IMR-90 (cell line): ENCODE results near the gene PALM2AKAP2. TPM values are rescaled to one million over a fixed set of nuclear protein-coding genes. Genes with fewer than 3 reads are reported as not detected.

ENCODE experiments used
- ATAC-seq: fragments of 200-7000 bp; cut with Tn5 transposase; 2 replicates; pipeline ENCODE4 v1.9.1; 2020; ENCODE audit warnings: low read depth, mild to moderate bottlenecking, moderate library complexity
- BruUV-seq: library from RNA; stranded (reverse); fragments of 400-500 nt; replicated peaks from 2 replicates; lab custom pipeline; 2021; lab: Mats Ljungman, UMichigan
- CTCF ChIA-PET: fragments of 300-600 bp; formaldehyde crosslinking; extraction: SDS; loops from one replicate; lab custom pipeline; 2021; ENCODE audit warnings: antibody characterized with exemption; lab: Yijun Ruan, JAX
- POLR2A ChIA-PET: fragments of 300-600 bp; sonication (Branson Sonifier 250); formaldehyde crosslinking; loops from one replicate; lab custom pipeline; 2022; ENCODE audit warnings: antibody characterized with exemption; ENCODE audit not compliant: unreplicated experiment; lab: Charles Lee
- DNase-seq: peaks from one replicate; pipeline ENCODE4 v3.0.0; 2013
- H2AFZ ChIP-seq: replicated peaks from 2 replicates; pipeline ENCODE3; 2013; ENCODE audit warnings: low read length, mild to moderate bottlenecking; ENCODE audit not compliant: poor library complexity
- H2AK5ac ChIP-seq: 2 replicates; pipeline ENCODE4 v1.6.1; 2013; ENCODE audit warnings: low read depth, low read length, inconsistent platforms
- H2AK9ac ChIP-seq: replicated peaks from 2 replicates; pipeline ENCODE3; 2013; ENCODE audit warnings: mild to moderate bottlenecking, low read depth, low read length, moderate library complexity; ENCODE audit not compliant: poor library complexity
- H2BK120ac ChIP-seq: 2 replicates; pipeline ENCODE4 v1.6.1; 2013; ENCODE audit warnings: low read depth, low read length, inconsistent platforms
- H2BK15ac ChIP-seq: 3 replicates; pipeline ENCODE4 v1.6.1; 2013; ENCODE audit warnings: low read depth, low read length, inconsistent platforms
- H2BK20ac ChIP-seq: 2 replicates; pipeline ENCODE4 v1.6.1; 2013; ENCODE audit warnings: low read depth, mild to moderate bottlenecking, inconsistent platforms, low read length, moderate library complexity
- H2BK5ac ChIP-seq: 2 replicates; pipeline ENCODE4 v1.6.1; 2013; ENCODE audit warnings: mild to moderate bottlenecking, low read depth, low read length, inconsistent platforms; ENCODE audit not compliant: poor library complexity, severe bottlenecking
- H3K14ac ChIP-seq: replicated peaks from 2 replicates; pipeline ENCODE4 v1.6.1; 2013; ENCODE audit warnings: low read depth, low read length, inconsistent platforms
- H3K18ac ChIP-seq: 2 replicates; pipeline ENCODE4 v1.6.1; 2013; ENCODE audit warnings: low read depth, low read length, control low read depth
- H3K23ac ChIP-seq: 2 replicates; pipeline ENCODE4 v1.6.1; 2013; ENCODE audit warnings: low read depth, low read length, inconsistent platforms
- H3K27ac ChIP-seq: 2 replicates; pipeline ENCODE4 v1.5.1; 2013; ENCODE audit warnings: mild to moderate bottlenecking, control low read depth, low read length; ENCODE audit not compliant: insufficient read depth
- H3K27me3 ChIP-seq: 2 replicates; pipeline ENCODE4 v1.6.1; 2013; ENCODE audit warnings: low read length; ENCODE audit not compliant: control insufficient read depth, insufficient read depth
- H3K36me3 ChIP-seq: 2 replicates; pipeline ENCODE4 v1.6.1; 2013; ENCODE audit warnings: low read length, mixed read lengths; ENCODE audit not compliant: control insufficient read depth, insufficient read depth
- H3K4ac ChIP-seq: 2 replicates; pipeline ENCODE4 v1.6.1; 2013; ENCODE audit warnings: low read depth, low read length, inconsistent platforms
- H3K4me1 ChIP-seq: 2 replicates; pipeline ENCODE4 v1.6.1; 2013; ENCODE audit warnings: low read length, mixed read lengths; ENCODE audit not compliant: control insufficient read depth, insufficient read depth
- H3K4me2 ChIP-seq: 2 replicates; pipeline ENCODE4 v1.6.1; 2013; ENCODE audit warnings: low read depth, mild to moderate bottlenecking, control low read depth, low read length, moderate library complexity
- H3K4me3 ChIP-seq: 2 replicates; pipeline ENCODE4 v1.5.1; 2013; ENCODE audit warnings: low read depth, mild to moderate bottlenecking, control low read depth, low read length, moderate library complexity; ENCODE audit not compliant: insufficient read depth
- H3K56ac ChIP-seq: 2 replicates; pipeline ENCODE4 v1.6.1; 2013; ENCODE audit warnings: low read length, inconsistent platforms; ENCODE audit not compliant: insufficient read depth; ENCODE audit errors: extremely low read depth
- H3K79me1 ChIP-seq, 2 experiments: 2 replicates each; pipeline ENCODE4 v1.6.1; 2013; ENCODE audit warnings: low read length in 2 of 2, inconsistent platforms in 1 of 2, low read depth in 1 of 2
- H3K9ac ChIP-seq: 2 replicates; pipeline ENCODE4 v1.6.1; 2013; ENCODE audit warnings: low read depth, low read length, control low read depth
- H3K9me1 ChIP-seq: 2 replicates; pipeline ENCODE4 v1.6.1; 2013; ENCODE audit warnings: low read length, inconsistent platforms; ENCODE audit not compliant: insufficient read depth
- H3K9me3 ChIP-seq: 2 replicates; pipeline ENCODE4 v1.6.1; 2013; ENCODE audit warnings: low read length; ENCODE audit not compliant: control insufficient read depth, insufficient read depth
- H4K20me1 ChIP-seq: 2 replicates; pipeline ENCODE4 v1.6.1; 2013; ENCODE audit warnings: low read length, inconsistent platforms; ENCODE audit not compliant: insufficient read depth
- H4K5ac ChIP-seq: 2 replicates; pipeline ENCODE4 v1.6.1; 2013; ENCODE audit warnings: mild to moderate bottlenecking, low read depth, low read length, control low read depth
- H4K8ac ChIP-seq, 2 experiments: 2 replicates each; pipeline ENCODE4 v1.6.1; 2013; ENCODE audit warnings: low read depth in 2 of 2, low read length in 2 of 2, control low read depth in 1 of 2, inconsistent platforms in 1 of 2
- H4K91ac ChIP-seq: 2 replicates; pipeline ENCODE4 v1.6.1; 2013; ENCODE audit warnings: low read depth, low read length, inconsistent platforms; ENCODE audit not compliant: insufficient read depth
- WGBS, 2 experiments: methylation state at CpG; one replicate each; pipeline versions ENCODE4 v1.1.5 to v1.1.7; 2013; ENCODE audit warnings: missing lambda C conversion rate in 2 of 2; ENCODE audit not compliant: insufficient read length in 1 of 2; ENCODE audit errors: extremely low coverage in 2 of 2; 5-methylcytosine and 5-hydroxymethylcytosine counted together
- dilution Hi-C: fragments of 300-500 bp; cut with HindIII; formaldehyde crosslinking; loops from one replicate; pipeline ENCODE4 v1.14.3; 2018; ENCODE audit warnings: low sequenced_read_pairs; ENCODE audit not compliant: unreplicated experiment
- in situ Hi-C: fragments of 300-500 bp; cut with MboI; formaldehyde crosslinking; loops from 3 replicates; pipeline ENCODE4 v1.14.3; 2019; ENCODE audit warnings: low sequenced_read_pairs, inconsistent platforms, mixed read lengths
- intact Hi-C: fragments of 100-400 bp; cut with micrococcal nuclease; formaldehyde crosslinking; loops from 2 replicates; pipeline ENCODE4 v1.10.0; 2022
- polyA plus RNA-seq, 3 experiments: library from polyadenylated mRNA; depleted of rRNA; stranded (reverse); fragments of >200 nt; gene quantifications; 2 replicates each; pipeline ENCODE4 v1.2.3, GENCODE V29; 2012; ENCODE audit warnings: low replicate concordance in 1 of 3
- total RNA-seq: library from RNA; depleted of rRNA; stranded (reverse); fragments of >200 nt; gene quantifications from 2 replicates; pipeline ENCODE4 v1.2.3, GENCODE V29; 2012
- TF ChIP-seq, protein P1 (sequence below): fragments of 150-350 bp; IDR thresholded peaks from 2 replicates; pipeline ENCODE4 v1.6.1; 2017; ENCODE audit warnings: mild to moderate bottlenecking, antibody characterized with exemption, low read length, low read depth

PALM2AKAP2 gene
- total and polyA plus RNA-seq, 2 of the 4 experiments (the other 2 are of a cell fraction): 3.2 to 14.2 TPM

DNA sequence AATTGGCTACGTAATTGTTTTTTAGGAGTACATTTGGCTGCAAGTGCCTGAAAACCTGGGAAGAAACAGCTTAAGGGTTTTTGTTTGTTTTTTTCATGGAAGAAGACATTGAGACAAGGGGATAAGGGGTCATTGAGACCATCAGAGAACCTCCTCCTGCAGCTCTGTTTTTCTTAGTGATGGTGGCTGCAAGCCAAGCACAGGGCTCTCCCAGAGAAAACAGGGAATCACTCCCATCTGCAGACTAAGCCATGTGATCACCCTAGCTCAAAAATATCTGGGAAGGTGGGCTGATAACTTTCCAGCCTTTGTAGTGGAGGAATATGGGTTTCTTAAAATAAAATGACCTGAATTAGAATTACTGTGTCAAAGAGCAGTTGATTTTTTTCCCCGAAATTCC lies 25.1 kb downstream of the PALM2AKAP2 start:
- no peak overlapping the region for H2AFZ ChIP-seq
- H2BK120ac ChIP-seq: no peak overlapping the region
- H3K9ac ChIP-seq: no peak overlapping the region
- no peak overlapping the region for H2AK9ac ChIP-seq
- H3K4me1 ChIP-seq: peaks cover 9% of the 10 kb centered on the region
- no peak overlapping the region for H2BK5ac ChIP-seq
- no TSS peak for BruUV-seq
- dilution Hi-C loops: no loop called here
- no peak overlapping the region for H3K4me2 ChIP-seq
- H4K5ac ChIP-seq: no peak overlapping the region
- H3K27me3 ChIP-seq: no peaks in the 10 kb centered on the region
- intact Hi-C loops: no loop called here
- H4K20me1 ChIP-seq: peaks cover 17% of the 10 kb centered on the region; the same call in 1 of the 2 replicates
- H4K91ac ChIP-seq: no peak overlapping the region
- ATAC-seq (no peak), DNase-seq (no peak)
- no CpG with 5 or more reads among the region's 2 CpGs for WGBS, 2 experiments
- no peak overlapping the region for H2BK20ac ChIP-seq
- POLR2A ChIA-PET: no interaction called here
- no peak overlapping the region for H3K18ac ChIP-seq
- TF ChIP-seq, protein P1, sequence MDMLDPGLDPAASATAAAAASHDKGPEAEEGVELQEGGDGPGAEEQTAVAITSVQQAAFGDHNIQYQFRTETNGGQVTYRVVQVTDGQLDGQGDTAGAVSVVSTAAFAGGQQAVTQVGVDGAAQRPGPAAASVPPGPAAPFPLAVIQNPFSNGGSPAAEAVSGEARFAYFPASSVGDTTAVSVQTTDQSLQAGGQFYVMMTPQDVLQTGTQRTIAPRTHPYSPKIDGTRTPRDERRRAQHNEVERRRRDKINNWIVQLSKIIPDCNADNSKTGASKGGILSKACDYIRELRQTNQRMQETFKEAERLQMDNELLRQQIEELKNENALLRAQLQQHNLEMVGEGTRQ: no peak
- no peak overlapping the region for H3K4me3 ChIP-seq
- H3K27ac ChIP-seq: no peak overlapping the region
- no peak overlapping the region for H2AK5ac ChIP-seq
- no peaks in the 10 kb centered on the region for H3K36me3 ChIP-seq
- peaks cover 40 to 74% of the 10 kb centered on the region in 2 experiments for H3K79me1 ChIP-seq
- H3K23ac ChIP-seq: no peak overlapping the region
- H4K8ac ChIP-seq: no peak overlapping the region
- H2BK15ac ChIP-seq: no peak overlapping the region
- no peak overlapping the region for H3K4ac ChIP-seq
- H3K9me1 ChIP-seq: peaks cover 21% of the 10 kb centered on the region
- H3K9me3 ChIP-seq: no peaks in the 10 kb centered on the region
- H3K56ac ChIP-seq: no peak overlapping the region
- H3K14ac ChIP-seq: no peak overlapping the region
- CTCF ChIA-PET: no interaction called here
- in situ Hi-C loops: no loop called here
